Gastroesophageal sphincter (tissue), 3 donors: ENCODE measurements around the gene ECI2.

ENCODE experiments used
- POLR2AphosphoS5 ChIP-seq: sonication (generic); formaldehyde crosslinking; IDR thresholded peaks from one replicate; pipeline ENCODE4 v1.6.1; 2017; ENCODE audit warnings: antibody characterized with exemption
- TF ChIP-seq, protein P1 (sequence below), 4 experiments: fragments of 200-600 bp in 2 of 4; fragments of 450-650 bp in 2 of 4; sonication (generic) in 1 of 4; IDR thresholded peaks; one replicate each; pipeline ENCODE4 v1.5.1; 2017 to 2019; ENCODE audit warnings: antibody characterized with exemption in 4 of 4, mild to moderate bottlenecking in 2 of 4, moderate library complexity in 2 of 4

DNA sequence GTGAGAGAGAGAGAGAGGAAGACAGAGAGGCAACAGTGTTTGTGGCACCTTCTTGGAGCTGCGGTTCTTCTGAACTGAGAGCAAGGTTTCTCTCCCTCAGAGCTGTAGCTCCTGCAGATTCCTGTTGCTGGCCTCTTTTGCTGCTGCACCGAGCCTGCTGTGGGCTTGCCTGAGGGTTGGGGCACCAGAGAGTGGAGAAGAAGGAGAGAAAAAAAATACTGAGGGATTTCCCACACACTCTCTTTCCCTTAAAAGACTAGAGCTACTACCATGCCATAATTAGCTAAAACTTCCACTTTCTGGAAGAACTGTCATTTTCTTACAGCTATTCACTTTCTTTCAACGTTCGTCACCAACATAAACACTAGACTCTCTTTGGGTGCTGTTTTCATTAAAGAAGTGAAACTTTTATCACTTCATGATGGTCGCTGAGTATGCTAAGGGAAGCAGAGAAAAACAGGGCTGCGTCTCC lies 18.2 kb upstream of the ECI2 start:
- TF ChIP-seq, protein P1, sequence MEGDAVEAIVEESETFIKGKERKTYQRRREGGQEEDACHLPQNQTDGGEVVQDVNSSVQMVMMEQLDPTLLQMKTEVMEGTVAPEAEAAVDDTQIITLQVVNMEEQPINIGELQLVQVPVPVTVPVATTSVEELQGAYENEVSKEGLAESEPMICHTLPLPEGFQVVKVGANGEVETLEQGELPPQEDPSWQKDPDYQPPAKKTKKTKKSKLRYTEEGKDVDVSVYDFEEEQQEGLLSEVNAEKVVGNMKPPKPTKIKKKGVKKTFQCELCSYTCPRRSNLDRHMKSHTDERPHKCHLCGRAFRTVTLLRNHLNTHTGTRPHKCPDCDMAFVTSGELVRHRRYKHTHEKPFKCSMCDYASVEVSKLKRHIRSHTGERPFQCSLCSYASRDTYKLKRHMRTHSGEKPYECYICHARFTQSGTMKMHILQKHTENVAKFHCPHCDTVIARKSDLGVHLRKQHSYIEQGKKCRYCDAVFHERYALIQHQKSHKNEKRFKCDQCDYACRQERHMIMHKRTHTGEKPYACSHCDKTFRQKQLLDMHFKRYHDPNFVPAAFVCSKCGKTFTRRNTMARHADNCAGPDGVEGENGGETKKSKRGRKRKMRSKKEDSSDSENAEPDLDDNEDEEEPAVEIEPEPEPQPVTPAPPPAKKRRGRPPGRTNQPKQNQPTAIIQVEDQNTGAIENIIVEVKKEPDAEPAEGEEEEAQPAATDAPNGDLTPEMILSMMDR (IDR thresholded peaks at IDR 0.05): no peak
- no peak for TF ChIP-seq POLR2AphosphoS5
